H9 (cell line): Measurements from ENCODE around the gene BICD1. TPM values are rescaled to one million over a fixed set of nuclear protein-coding genes. Genes with fewer than 3 reads are reported as not detected.

Source experiments
- DNase-seq: peaks from one replicate; pipeline ENCODE4 v3.0.0-alpha.2; 2017
- H2AFZ ChIP-seq: one replicate; pipeline ENCODE4 v1.6.1; 2013; ENCODE audit warnings: mild to moderate bottlenecking, low read length, control low read depth, moderate library complexity
- H2AK5ac ChIP-seq: 2 replicates; pipeline ENCODE4 v1.6.1; 2013; ENCODE audit warnings: low read length, control low read depth, mixed read lengths; ENCODE audit not compliant: insufficient read length
- H2BK120ac ChIP-seq: one replicate; pipeline ENCODE4 v1.6.1; 2013; ENCODE audit warnings: low read depth, mild to moderate bottlenecking, low read length, control low read depth, inconsistent platforms; ENCODE audit not compliant: poor library complexity, severe bottlenecking
- H2BK12ac ChIP-seq: 2 replicates; pipeline ENCODE4 v1.6.1; 2013; ENCODE audit warnings: low read length, control low read depth, mixed read lengths, low read depth; ENCODE audit not compliant: insufficient read length
- H2BK15ac ChIP-seq: 2 replicates; pipeline ENCODE4 v1.6.1; 2013; ENCODE audit warnings: low read depth, low read length, control low read depth
- H2BK20ac ChIP-seq: one replicate; pipeline ENCODE4 v1.6.1; 2013; ENCODE audit warnings: low read depth, mild to moderate bottlenecking, low read length, control low read depth, inconsistent platforms; ENCODE audit not compliant: poor library complexity, severe bottlenecking
- H2BK5ac ChIP-seq: 2 replicates; pipeline ENCODE4 v1.6.1; 2013; ENCODE audit warnings: low read length, control low read depth, mixed read lengths; ENCODE audit not compliant: insufficient read length
- H3K14ac ChIP-seq: 2 replicates; pipeline ENCODE4 v1.6.1; 2013; ENCODE audit warnings: low read length, control low read depth; ENCODE audit not compliant: insufficient read depth
- H3K18ac ChIP-seq: 2 replicates; pipeline ENCODE4 v1.6.1; 2013; ENCODE audit warnings: low read depth, mild to moderate bottlenecking, mixed read lengths, low read length, control low read depth; ENCODE audit not compliant: insufficient read length
- H3K23ac ChIP-seq: 2 replicates; pipeline ENCODE4 v1.6.1; 2013; ENCODE audit warnings: low read length, control low read depth, mixed read lengths, low read depth; ENCODE audit not compliant: insufficient read length
- H3K23me2 ChIP-seq: 2 replicates; pipeline ENCODE4 v1.6.1; 2013; ENCODE audit warnings: low read depth, mild to moderate bottlenecking, mixed read lengths, low read length, control low read depth; ENCODE audit not compliant: insufficient read length, poor library complexity, severe bottlenecking
- H3K27ac ChIP-seq: 2 replicates; pipeline ENCODE4 v1.5.1; 2013; ENCODE audit warnings: low read length, control low read depth, mixed read lengths, low read depth; ENCODE audit not compliant: insufficient read length
- H3K27me3 ChIP-seq: 2 replicates; pipeline ENCODE4 v1.6.1; 2013; ENCODE audit warnings: low read length, control low read depth, inconsistent platforms; ENCODE audit not compliant: insufficient read depth
- H3K4ac ChIP-seq: 2 replicates; pipeline ENCODE4 v1.6.1; 2013; ENCODE audit warnings: low read depth, mild to moderate bottlenecking, control low read depth, inconsistent platforms, low read length, moderate library complexity
- H3K4me1 ChIP-seq: 2 replicates; pipeline ENCODE4 v1.6.1; 2013; ENCODE audit warnings: low read length, control low read depth, inconsistent platforms; ENCODE audit not compliant: insufficient read depth
- H3K4me2 ChIP-seq: 2 replicates; pipeline ENCODE4 v1.6.1; 2013; ENCODE audit warnings: low read length, control low read depth, mixed read lengths; ENCODE audit not compliant: insufficient read length, insufficient read depth
- H3K56ac ChIP-seq: 2 replicates; pipeline ENCODE4 v1.6.1; 2013; ENCODE audit warnings: low read depth, mild to moderate bottlenecking, mixed read lengths, low read length, control low read depth; ENCODE audit not compliant: insufficient read length
- H3K79me1 ChIP-seq: 2 replicates; pipeline ENCODE4 v1.6.1; 2013; ENCODE audit warnings: low read depth, mild to moderate bottlenecking, moderate library complexity, low read length, control low read depth, inconsistent platforms; ENCODE audit not compliant: insufficient read depth, poor library complexity, severe bottlenecking
- H3K79me2 ChIP-seq: 2 replicates; pipeline ENCODE4 v1.6.1; 2013; ENCODE audit warnings: low read length, control low read depth, inconsistent platforms; ENCODE audit not compliant: insufficient read depth
- H3K9ac ChIP-seq: 2 replicates; pipeline ENCODE4 v1.6.1; 2013; ENCODE audit warnings: low read length, control low read depth, mixed read lengths; ENCODE audit not compliant: insufficient read length; ENCODE audit errors: extremely low read depth
- H3K9me3 ChIP-seq: one replicate; pipeline ENCODE4 v1.6.1; 2013; ENCODE audit warnings: low read depth, low read length, inconsistent platforms; ENCODE audit not compliant: control insufficient read depth
- H3T11ph ChIP-seq: one replicate; pipeline ENCODE4 v1.6.1; 2013; ENCODE audit warnings: mild to moderate bottlenecking, low read length, control low read depth, inconsistent platforms
- H4K20me1 ChIP-seq: one replicate; pipeline ENCODE4 v1.6.1; 2013; ENCODE audit not compliant: control insufficient read depth, insufficient read length, insufficient read depth
- H4K5ac ChIP-seq: 2 replicates; pipeline ENCODE4 v1.6.1; 2013; ENCODE audit warnings: low read depth, mild to moderate bottlenecking, mixed read lengths, low read length, control low read depth; ENCODE audit not compliant: insufficient read length
- H4K8ac ChIP-seq: replicated peaks from 2 replicates; pipeline ENCODE4 v1.6.1; 2013; ENCODE audit warnings: low read length, control low read depth, mixed read lengths, low read depth; ENCODE audit not compliant: insufficient read length
- H4K91ac ChIP-seq: 2 replicates; pipeline ENCODE4 v1.6.1; 2013; ENCODE audit warnings: low read depth, mild to moderate bottlenecking, moderate library complexity, mixed read lengths, low read length, control low read depth; ENCODE audit not compliant: insufficient read length
- H3K27ac Mint-ChIP-seq, 3 experiments: 2 replicates in 2 of 3; 3 replicates in 1 of 3; pipeline ENCODE4 v1.8.0; 2020 to 2021; ENCODE audit warnings: mixed read lengths in 3 of 3, mild to moderate bottlenecking in 1 of 3, moderate library complexity in 1 of 3
- H3K27me3 Mint-ChIP-seq: 2 replicates; pipeline ENCODE4 v1.8.0; 2021; ENCODE audit warnings: low read depth, mild to moderate bottlenecking, moderate library complexity, mixed read lengths
- H3K36me3 Mint-ChIP-seq, 3 experiments: 2 replicates in 2 of 3; 3 replicates in 1 of 3; pipeline ENCODE4 v1.8.0; 2020 to 2021; ENCODE audit warnings: low read depth in 3 of 3, mixed read lengths in 3 of 3; ENCODE audit not compliant: insufficient read depth in 1 of 3
- H3K4me1 Mint-ChIP-seq, 2 experiments: 2 replicates each; pipeline ENCODE4 v1.8.0; 2020; ENCODE audit warnings: mixed read lengths in 2 of 2
- H3K4me3 Mint-ChIP-seq, 2 experiments: 2 replicates in 1 of 2; 3 replicates in 1 of 2; pipeline ENCODE4 v1.8.0; 2020 to 2021; ENCODE audit warnings: mild to moderate bottlenecking in 2 of 2, mixed read lengths in 2 of 2, moderate library complexity in 1 of 2
- H3K9me3 Mint-ChIP-seq, 2 experiments: 2 replicates in 1 of 2; 3 replicates in 1 of 2; pipeline ENCODE4 v1.8.0; 2020; ENCODE audit warnings: mild to moderate bottlenecking in 2 of 2, mixed read lengths in 2 of 2, moderate library complexity in 1 of 2
- CTCF ChIP-seq: fragments of 200-600 bp; sonication (generic); conservative IDR thresholded peaks from 3 replicates; pipeline ENCODE4 v1.8.0; 2021; ENCODE audit warnings: antibody characterized with exemption, mild to moderate bottlenecking
- WGBS: extraction: QIAGEN DNeasy Blood & Tissue Kit; methylation state at CpG from one replicate; pipeline ENCODE4 v1.1.7; 2013; ENCODE audit warnings: missing lambda C conversion rate, low lambda C conversion rate, mixed read lengths; ENCODE audit not compliant: insufficient read length; ENCODE audit errors: extremely low coverage; 5-methylcytosine and 5-hydroxymethylcytosine counted together
- total RNA-seq: library from RNA; stranded (reverse); gene quantifications from 2 replicates; pipeline ENCODE4 v1.2.1, GENCODE V29; 2021

Gene BICD1
- total RNA-seq, 1 experiment from 2014 or later = 134 TPM

- no peak overlapping the region for H2BK12ac ChIP-seq
- H3T11ph ChIP-seq = no peak overlapping the region
- DNase-seq = peak; percentile 70
- no peaks in the 10 kb centered on the region for H3K4me1 ChIP-seq
- no peaks in the 10 kb centered on the region for H3K27me3 ChIP-seq
- Mint-ChIP-seq H3K4me3 (no peak overlapping the region), H3K36me3 (peaks cover 0 to 20% (median 13%) of the 10 kb centered on the region in 3 experiments; a peak in 5 of 7 replicates), H3K27ac (peak overlapping the region in 1 of 3 experiments; percentile 32; a peak in 3 of 7 replicates), H3K9me3 (no peaks in the 10 kb centered on the region), H3K27me3 (no peaks in the 10 kb centered on the region), H3K4me1 (peaks cover 31 to 33% of the 10 kb centered on the region in 2 experiments)
- no peak overlapping the region for H4K8ac ChIP-seq
- WGBS = no CpG with 5 or more reads among the region's 5 CpGs
- H2BK20ac ChIP-seq = no peak overlapping the region
- no peak overlapping the region for H3K27ac ChIP-seq
- no peak overlapping the region for H3K14ac ChIP-seq
- no peak overlapping the region for H2BK120ac ChIP-seq
- H3K4ac ChIP-seq = no peak overlapping the region
- no peaks in the 10 kb centered on the region for H3K79me1 ChIP-seq
- H2AFZ ChIP-seq = no peak overlapping the region
- H3K18ac ChIP-seq = no peak overlapping the region
- H3K4me2 ChIP-seq = no peak overlapping the region
- H3K23ac ChIP-seq = no peak overlapping the region
- H4K5ac ChIP-seq = no peak overlapping the region
- H2AK5ac ChIP-seq = no peak overlapping the region
- H3K23me2 ChIP-seq = no peaks in the 10 kb centered on the region
- no peaks in the 10 kb centered on the region for H3K9me3 ChIP-seq
- no peak overlapping the region for H2BK15ac ChIP-seq
- H4K91ac ChIP-seq = no peak overlapping the region
- no peak overlapping the region for H3K9ac ChIP-seq
- no peaks in the 10 kb centered on the region for H3K79me2 ChIP-seq
- H3K56ac ChIP-seq = no peak overlapping the region
- H4K20me1 ChIP-seq = no peaks in the 10 kb centered on the region
- peak; percentile 94 for TF ChIP-seq CTCF
- no peak overlapping the region for H2BK5ac ChIP-seq
Measured at GRCh38 chr12:32365473-32366064, 258.9 kb downstream of the BICD1 start.
